Mucosa of rectum (tissue), 2 donors: ENCODE results near the gene HOXC10.

Experiments
- H3K27ac ChIP-seq, 2 donors: one replicate each; pipeline ENCODE4 v1.7.0; 2013; ENCODE audit warnings: inconsistent platforms in 2 of 2, low read depth in 2 of 2, low read length in 2 of 2
- H3K27me3 ChIP-seq, 2 donors: one replicate each; pipeline ENCODE4 v1.7.0; 2013; ENCODE audit warnings: low read length in 2 of 2; ENCODE audit not compliant: control insufficient read depth in 2 of 2, insufficient read depth in 2 of 2
- H3K36me3 ChIP-seq, 2 donors: one replicate each; pipeline ENCODE4 v1.7.0; 2013; ENCODE audit warnings: low read length in 2 of 2; ENCODE audit not compliant: control insufficient read depth in 2 of 2, insufficient read depth in 2 of 2
- H3K4me1 ChIP-seq, 2 donors: one replicate each; pipeline ENCODE4 v1.7.0; 2013; ENCODE audit warnings: low read length in 2 of 2, mild to moderate bottlenecking in 1 of 2; ENCODE audit not compliant: control insufficient read depth in 2 of 2, insufficient read depth in 2 of 2
- H3K4me3 ChIP-seq, 2 donors: one replicate each; pipeline ENCODE4 v1.7.0; 2013; ENCODE audit warnings: low read length in 2 of 2
- H3K9ac ChIP-seq, 2 donors: one replicate each; pipeline ENCODE4 v1.7.0; 2013; ENCODE audit warnings: low read length in 2 of 2, low read depth in 1 of 2, mild to moderate bottlenecking in 1 of 2
- H3K9me3 ChIP-seq, 2 donors: one replicate each; pipeline ENCODE4 v1.7.0; 2013; ENCODE audit warnings: low read length in 2 of 2; ENCODE audit not compliant: control insufficient read depth in 2 of 2
- donor health status: healthy.
- donor health status: Normal muscosa, but diverticular disease.

The HOXC10 gene

GRCh38 chr12:53994264-53995001 lies 9.5 kb downstream of the HOXC10 start:
- Histone ChIP-seq H3K27me3 (peaks cover 87 to 94% of the 10 kb centered on the region in 2 donors), H3K27ac (no peak overlapping the region), H3K9ac (no peak overlapping the region), H3K4me3 (no peak overlapping the region), H3K4me1 (peaks cover 16 to 18% of the 10 kb centered on the region in 2 donors), H3K9me3 (no peaks in the 10 kb centered on the region), H3K36me3 (no peaks in the 10 kb centered on the region)

- Histone ChIP-seq H3K9me3 (no peaks in the 10 kb centered on the region), H3K36me3 (no peaks in the 10 kb centered on the region), H3K4me1 (peaks cover 18 to 19% of the 10 kb centered on the region in 2 donors), H3K27me3 (peaks cover 89 to 94% of the 10 kb centered on the region in 2 donors), H3K9ac (no peak overlapping the region), H3K4me3 (no peak overlapping the region), H3K27ac (no peak overlapping the region)
Observed at GRCh38 chr12:53995002-53995377, 10.0 kb downstream of the HOXC10 start.

- Histone ChIP-seq H3K4me3 (peak overlapping the region; percentile 56 to 63), H3K36me3 (no peaks in the 10 kb centered on the region), H3K4me1 (peaks cover 18 to 20% of the 10 kb centered on the region in 2 donors), H3K9me3 (no peaks in the 10 kb centered on the region), H3K27me3 (peaks cover 88 to 94% of the 10 kb centered on the region in 2 donors), H3K9ac (no peak overlapping the region), H3K27ac (no peak overlapping the region)
Observed at GRCh38 chr12:53995378-53996239, 10.7 kb downstream of the HOXC10 start.

- H3K27me3 ChIP-seq = peaks cover 86 to 94% of the 10 kb centered on the region in 2 donors
- no peak overlapping the region for H3K27ac ChIP-seq
- peak overlapping the region; percentile 56 to 63 for H3K4me3 ChIP-seq
- no peaks in the 10 kb centered on the region for H3K9me3 ChIP-seq
- H3K36me3 ChIP-seq = no peaks in the 10 kb centered on the region
- no peak overlapping the region for H3K9ac ChIP-seq
- peaks cover 18 to 20% of the 10 kb centered on the region in 2 donors for H3K4me1 ChIP-seq
Observed at GRCh38 chr12:53996240-53997203, 11.6 kb downstream of the HOXC10 start.

DNA sequence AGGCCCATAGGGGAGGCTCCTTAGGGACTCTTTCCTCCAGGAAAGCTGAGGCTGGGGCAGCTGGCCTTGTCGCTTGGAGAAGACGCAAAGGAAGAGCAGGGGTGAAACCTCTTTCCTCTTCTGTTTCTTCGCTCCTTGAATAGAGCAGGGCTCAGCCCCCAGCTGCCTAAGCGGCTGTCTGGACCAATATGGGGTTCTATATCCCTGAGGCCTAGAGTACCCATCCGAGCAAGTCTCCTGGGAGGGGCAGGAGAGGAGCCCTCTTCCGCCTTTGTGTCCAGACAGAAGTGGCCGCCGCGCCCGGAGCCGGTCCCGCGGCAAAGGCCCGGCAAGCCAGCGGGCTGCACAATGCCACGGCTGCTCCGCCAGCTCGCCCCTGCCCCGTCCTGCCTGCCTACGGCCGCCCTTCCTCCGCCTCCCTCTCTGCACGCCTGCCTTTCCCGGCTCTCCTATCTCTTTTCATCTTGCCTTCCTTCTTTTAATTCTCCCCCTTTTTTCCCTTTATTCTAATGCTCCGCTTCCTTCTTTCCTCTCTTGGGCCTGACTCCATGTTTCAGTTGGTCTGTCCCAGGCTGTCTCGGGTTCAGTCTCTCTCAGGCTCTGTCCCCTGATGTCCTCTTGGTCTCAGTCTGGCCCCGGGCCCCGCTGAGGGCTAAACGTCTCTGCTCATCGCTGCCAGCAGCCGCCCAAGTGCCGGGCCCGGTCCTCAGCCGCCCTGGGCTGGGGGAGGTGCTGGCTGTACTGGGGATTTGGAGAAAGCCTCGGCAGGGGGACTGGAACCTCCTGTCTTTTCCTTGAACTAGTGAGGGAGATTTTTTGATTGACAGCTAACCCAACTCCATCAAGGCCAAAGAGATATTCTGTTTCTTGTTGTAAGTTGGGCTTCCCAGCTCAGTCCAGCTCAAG lies 12.5 kb downstream of the HOXC10 start:
- H3K27ac ChIP-seq = no peak overlapping the region
- no peak overlapping the region for H3K9ac ChIP-seq

DNA sequence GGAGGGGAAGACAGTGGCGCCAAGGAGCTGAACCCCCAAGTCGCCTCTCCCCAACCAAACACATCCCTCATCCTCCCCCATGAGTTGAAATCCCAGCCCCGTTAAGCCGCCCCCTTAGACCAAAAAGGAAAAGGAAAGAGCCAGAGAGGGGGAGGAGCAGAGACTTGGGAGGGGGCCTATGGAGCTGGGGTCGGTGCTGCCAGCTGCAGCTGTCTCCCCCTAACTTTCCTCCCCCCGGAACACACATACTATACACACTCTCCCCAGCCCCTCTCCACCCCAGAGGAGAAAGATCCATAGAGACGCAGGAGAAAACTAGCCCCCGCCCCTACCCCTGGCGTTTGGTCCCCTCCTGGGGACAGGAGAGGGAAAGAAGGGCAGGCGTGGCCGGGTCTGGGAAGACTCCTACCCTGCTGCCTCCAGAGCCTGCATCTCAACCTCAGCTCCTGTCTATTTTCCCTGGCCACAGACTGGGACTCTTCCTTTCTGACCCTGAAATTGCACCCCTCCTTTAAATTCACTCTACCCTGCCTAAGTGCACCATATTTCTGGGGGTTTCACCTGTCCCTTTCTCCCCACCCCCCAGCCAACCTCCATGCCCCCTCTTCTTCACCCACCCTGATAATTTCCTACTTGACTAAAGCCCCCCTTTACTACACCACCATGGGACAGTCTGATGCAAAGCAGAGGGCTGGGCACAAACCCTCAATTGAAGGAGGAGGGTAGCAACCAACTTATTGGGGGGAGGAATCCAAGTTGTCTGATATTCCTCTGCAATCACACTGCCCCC lies 13.4 kb downstream of the HOXC10 start:
- Histone ChIP-seq H3K36me3 (no peaks in the 10 kb centered on the region), H3K27ac (no peak overlapping the region), H3K27me3 (peaks cover 85 to 92% of the 10 kb centered on the region in 2 donors), H3K4me1 (peaks cover 18 to 20% of the 10 kb centered on the region in 2 donors), H3K9ac (no peak overlapping the region), H3K9me3 (no peaks in the 10 kb centered on the region), H3K4me3 (no peak overlapping the region)

More for the DNA sequence above, 12.5 kb downstream of the HOXC10 start:
- no peaks in the 10 kb centered on the region for H3K9me3 ChIP-seq
- no peaks in the 10 kb centered on the region for H3K36me3 ChIP-seq
- no peak overlapping the region for H3K4me3 ChIP-seq
- H3K4me1 ChIP-seq = peaks cover 18 to 20% of the 10 kb centered on the region in 2 donors
- peaks cover 84 to 92% of the 10 kb centered on the region in 2 donors for H3K27me3 ChIP-seq

DNA sequence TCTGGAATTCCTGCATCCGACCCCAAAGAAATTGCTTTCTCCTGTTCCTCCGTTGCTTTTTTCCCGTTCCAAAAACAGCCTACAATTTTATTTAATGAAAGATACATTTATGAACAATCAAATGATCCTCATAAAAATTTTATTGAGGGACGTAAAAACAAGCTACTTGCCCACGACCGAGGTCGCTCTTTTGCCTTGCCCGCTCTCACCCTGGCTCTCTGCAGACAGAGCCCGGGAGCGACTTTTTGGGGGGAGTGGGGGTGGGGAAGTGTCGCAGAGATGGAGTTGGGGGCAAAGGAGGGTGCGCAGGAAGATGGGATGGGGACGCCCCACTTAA lies 13.9 kb downstream of the HOXC10 start:
- Histone ChIP-seq H3K9ac (no peak overlapping the region), H3K9me3 (no peaks in the 10 kb centered on the region), H3K27me3 (peaks cover 85 to 91% of the 10 kb centered on the region in 2 donors), H3K4me1 (peaks cover 18 to 20% of the 10 kb centered on the region in 2 donors), H3K4me3 (no peak overlapping the region), H3K27ac (no peak overlapping the region), H3K36me3 (no peaks in the 10 kb centered on the region)

- Histone ChIP-seq H3K9me3 (no peaks in the 10 kb centered on the region), H3K27ac (no peak overlapping the region), H3K36me3 (no peaks in the 10 kb centered on the region), H3K4me1 (peaks cover 15 to 18% of the 10 kb centered on the region in 2 donors), H3K27me3 (peaks cover 82 to 91% of the 10 kb centered on the region in 2 donors), H3K4me3 (no peak overlapping the region), H3K9ac (no peak overlapping the region)
Observed at GRCh38 chr12:53999559-54000115, 14.7 kb downstream of the HOXC10 start.
